ENCODE data around the gene ATP2A1. TPM values are rescaled to one million over a fixed set of nuclear protein-coding genes. Genes with fewer than 3 reads are reported as not detected.

The ATP2A1 gene
- total and polyA plus RNA-seq, 2 experiments from 2014 or later = 0.73 to 4.0 TPM

- Mint-ChIP-seq H3K27me3 (ENCODE audit: insufficient read depth, low read depth, poor library complexity) (peaks cover 15% of the 10 kb centered on the region), H3K4me1 (peaks cover 10% of the 10 kb centered on the region; the same call in 2 of the 3 replicates), H3K36me3 (ENCODE audit: low read depth) (peaks cover 53% of the 10 kb centered on the region), H3K27ac (no peak overlapping the region), H3K9me3 (no peaks in the 10 kb centered on the region), H3K4me3 (peak overlapping the region; percentile 98)
- ATAC-seq (no peak), DNase-seq (ENCODE audit: low spot score) (no peak)
- H3K36me3 ChIP-seq (ENCODE audit: insufficient read depth) = peaks cover 23% of the 10 kb centered on the region
- TF ChIP-seq CREB1 (CRISPR knock-in tag; IDR thresholded peaks at IDR 0.05; ENCODE audit: low read depth) = no peak
- H4K20me1 ChIP-seq (replicated peaks; ENCODE audit: insufficient read depth) = peaks cover 7% of the 10 kb centered on the region
- peaks cover 9% of the 10 kb centered on the region; the same call in 1 of the 2 replicates for H3K4me1 ChIP-seq (ENCODE audit: insufficient read depth)
- no peaks in the 10 kb centered on the region for H3K27me3 ChIP-seq (ENCODE audit: insufficient read depth)
- H3K9me2 ChIP-seq (ENCODE audit: insufficient read depth) = no peaks in the 10 kb centered on the region
- H2AFZ ChIP-seq = no peak overlapping the region
- no peak overlapping the region; the same call in 1 of the 2 replicates for H3K4me3 ChIP-seq
- H3K79me2 ChIP-seq (replicated peaks; ENCODE audit: insufficient read depth) = peaks cover 15% of the 10 kb centered on the region
- no peak overlapping the region for H3K4me2 ChIP-seq
- no peak overlapping the region for H3K27ac ChIP-seq (ENCODE audit: low read depth)
- peaks cover 23% of the 10 kb centered on the region for H3F3A ChIP-seq (replicated peaks; ENCODE audit: low read depth)
Measured at GRCh38 chr16:28844226-28844885, 33.9 kb upstream of the ATP2A1 start.

GRCh38 chr16:28845293-28845692, 33.0 kb upstream of the ATP2A1 start:
- H3K27ac ChIP-seq (ENCODE audit: low read depth) = peak overlapping the region; percentile 87; the same call in 1 of the 2 replicates

More at GRCh38 chr16:28845293-28845692, 33.0 kb upstream of the ATP2A1 start:
- Histone ChIP-seq H3K27me3 (ENCODE audit: insufficient read depth) (no peaks in the 10 kb centered on the region), H3K4me3 (peak overlapping the region; percentile 95), H2AFZ (no peak overlapping the region), H3K36me3 (ENCODE audit: insufficient read depth) (peaks cover 23% of the 10 kb centered on the region), H3F3A (replicated peaks; ENCODE audit: low read depth) (peaks cover 19% of the 10 kb centered on the region; the same call in 1 of the 2 replicates), H3K9me2 (ENCODE audit: insufficient read depth) (no peaks in the 10 kb centered on the region), H3K4me2 (peak overlapping the region; percentile 98), H4K20me1 (replicated peaks; ENCODE audit: insufficient read depth) (peaks cover 7% of the 10 kb centered on the region), H3K79me2 (replicated peaks; ENCODE audit: insufficient read depth) (peaks cover 15% of the 10 kb centered on the region), H3K4me1 (ENCODE audit: insufficient read depth) (peaks cover 9% of the 10 kb centered on the region; the same call in 1 of the 2 replicates)
- ATAC-seq = peak; percentile 33
- peak; percentile 61 for DNase-seq (ENCODE audit: low spot score)
- H3K4me1 Mint-ChIP-seq = peaks cover 10% of the 10 kb centered on the region; the same call in 2 of the 3 replicates
- H3K9me3 Mint-ChIP-seq = no peaks in the 10 kb centered on the region
- H3K27me3 Mint-ChIP-seq (ENCODE audit: insufficient read depth, low read depth, poor library complexity) = peaks cover 15% of the 10 kb centered on the region
- TF ChIP-seq EZH2phosphoT487 (IDR thresholded peaks at IDR 0.05; ENCODE audit: unreplicated experiment) (no peak), REST (IDR thresholded peaks at IDR 0.05; ENCODE audit: unreplicated experiment) (no peak), JUNB (IDR thresholded peaks at IDR 0.05; ENCODE audit: unreplicated experiment) (no peak), ETS1 (IDR thresholded peaks at IDR 0.05) (no peak)
- peaks cover 51% of the 10 kb centered on the region for H3K36me3 Mint-ChIP-seq (ENCODE audit: low read depth)
- H3K27ac Mint-ChIP-seq = peak overlapping the region; percentile 96; the same call in 1 of the 2 replicates
- H3K4me3 Mint-ChIP-seq = peak overlapping the region; percentile 98

Data from GM23338 (cell line).